Measurements from ENCODE around the gene STAT6.
"Not testable (repeated sequence)": the region's sequence is repeated elsewhere in the genome, so short reads cannot be mapped to it uniquely, and the experiment has no call there.

Gene STAT6

GRCh38 chr12:57087691-57088353, 23.3 kb downstream of the STAT6 start:
- Histone ChIP-seq H3K9ac (ENCODE audit: low read length in 5 of 5) (peak overlapping the region; percentile 65 to 88 (median 76)), H3K27ac (ENCODE audit: low read depth, low read length) (peak overlapping the region; percentile 99), H3K4me3 (ENCODE audit: low read depth in 1 of 5, low read length in 5 of 5) (peak overlapping the region; percentile 59 to 78 (median 74)), H3K9me3 (ENCODE audit: control insufficient read depth in 5 of 5, low read length in 5 of 5) (no peaks in the 10 kb centered on the region), H3K27me3 (ENCODE audit: control insufficient read depth in 5 of 5, insufficient read depth in 4 of 5, low read length in 5 of 5) (no peaks in the 10 kb centered on the region), H3K36me3 (ENCODE audit: control insufficient read depth in 5 of 5, insufficient read depth in 5 of 5, low read length in 5 of 5) (peaks cover 0 to 21% (median 17%) of the 10 kb centered on the region in 5 donors), H3K4me1 (ENCODE audit: control insufficient read depth in 5 of 5, insufficient read depth in 5 of 5, low read length in 5 of 5) (peaks cover 8 to 59% (median 48%) of the 10 kb centered on the region in 5 donors)

GRCh38 chr12:57087010-57087690, 24.0 kb downstream of the STAT6 start:
- peak overlapping the region; percentile 99 for H3K27ac ChIP-seq (ENCODE audit: low read depth, low read length)
- H3K36me3 ChIP-seq (ENCODE audit: control insufficient read depth in 5 of 5, insufficient read depth in 5 of 5, low read length in 5 of 5), result peaks cover 0 to 15% (median 11%) of the 10 kb centered on the region in 5 donors
- H3K9me3 ChIP-seq (ENCODE audit: control insufficient read depth in 5 of 5, low read length in 5 of 5), result no peaks in the 10 kb centered on the region
- H3K4me1 ChIP-seq (ENCODE audit: control insufficient read depth in 5 of 5, insufficient read depth in 5 of 5, low read length in 5 of 5), result peaks cover 8 to 52% (median 47%) of the 10 kb centered on the region in 5 donors
- peak overlapping the region; percentile 73 to 87 (median 76) for H3K4me3 ChIP-seq (ENCODE audit: low read depth in 1 of 5, low read length in 5 of 5)
- no peaks in the 10 kb centered on the region for H3K27me3 ChIP-seq (ENCODE audit: control insufficient read depth in 5 of 5, insufficient read depth in 4 of 5, low read length in 5 of 5)
- peak overlapping the region; percentile 86 to 97 (median 94) for H3K9ac ChIP-seq (ENCODE audit: low read length in 5 of 5)

GRCh38 chr12:57086493-57087009, 24.6 kb downstream of the STAT6 start:
- Histone ChIP-seq H3K9ac (ENCODE audit: low read length in 5 of 5) (peak overlapping the region; percentile 86 to 97 (median 94)), H3K27me3 (ENCODE audit: control insufficient read depth in 5 of 5, insufficient read depth in 4 of 5, low read length in 5 of 5) (no peaks in the 10 kb centered on the region), H3K36me3 (ENCODE audit: control insufficient read depth in 5 of 5, insufficient read depth in 5 of 5, low read length in 5 of 5) (peaks cover 0 to 9% (median 5%) of the 10 kb centered on the region in 5 donors), H3K9me3 (ENCODE audit: control insufficient read depth in 5 of 5, low read length in 5 of 5) (no peaks in the 10 kb centered on the region), H3K27ac (ENCODE audit: low read depth, low read length) (peak overlapping the region; percentile 99), H3K4me1 (ENCODE audit: control insufficient read depth in 5 of 5, insufficient read depth in 5 of 5, low read length in 5 of 5) (peaks cover 8 to 51% (median 47%) of the 10 kb centered on the region in 5 donors), H3K4me3 (ENCODE audit: low read depth in 1 of 5, low read length in 5 of 5) (peak overlapping the region; percentile 73 to 87 (median 76))

DNA sequence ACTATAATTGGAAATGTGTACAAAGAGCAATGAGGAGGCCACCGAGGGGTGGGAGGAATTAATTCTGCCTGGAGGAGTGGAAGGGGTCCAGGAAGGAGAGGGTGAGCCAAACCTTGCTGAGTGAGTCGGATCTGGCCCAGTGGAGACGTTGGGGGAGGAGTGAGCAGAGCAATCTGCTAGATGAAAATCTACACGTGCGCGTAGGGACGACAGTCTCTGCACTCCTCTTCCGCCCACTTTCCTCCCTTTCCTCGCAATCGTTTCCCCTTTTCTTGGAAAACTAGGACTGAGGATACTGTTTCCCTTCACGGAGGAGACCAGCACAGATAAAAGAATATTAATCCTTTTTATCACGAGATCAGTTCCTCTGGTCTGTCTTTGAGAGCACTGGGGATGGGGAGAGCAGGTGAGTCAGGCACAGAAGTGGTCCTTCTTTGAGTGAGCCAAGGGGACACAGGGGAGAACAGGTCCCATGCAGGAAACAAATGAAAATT, 25.1 kb downstream of the STAT6 start:
- peaks cover 8 to 47% (median 43%) of the 10 kb centered on the region in 5 donors for H3K4me1 ChIP-seq (ENCODE audit: control insufficient read depth in 5 of 5, insufficient read depth in 5 of 5, low read length in 5 of 5)
- no peaks in the 10 kb centered on the region for H3K9me3 ChIP-seq (ENCODE audit: control insufficient read depth in 5 of 5, low read length in 5 of 5)

GRCh38 chr12:57080855-57081254, 30.3 kb downstream of the STAT6 start:
- Histone ChIP-seq H3K9ac (ENCODE audit: low read length in 5 of 5) (no peak overlapping the region), H3K27ac (ENCODE audit: low read depth, low read length) (no peak overlapping the region), H3K4me1 (ENCODE audit: control insufficient read depth in 5 of 5, insufficient read depth in 5 of 5, low read length in 5 of 5) (peaks cover 4 to 27% (median 22%) of the 10 kb centered on the region in 5 donors), H3K4me3 (ENCODE audit: low read depth in 1 of 5, low read length in 5 of 5) (no peak overlapping the region), H3K9me3 (ENCODE audit: control insufficient read depth in 5 of 5, low read length in 5 of 5) (no peaks in the 10 kb centered on the region), H3K36me3 (ENCODE audit: control insufficient read depth in 5 of 5, insufficient read depth in 5 of 5, low read length in 5 of 5) (no peaks in the 10 kb centered on the region), H3K27me3 (ENCODE audit: control insufficient read depth in 5 of 5, insufficient read depth in 4 of 5, low read length in 5 of 5) (no peaks in the 10 kb centered on the region)

More for the DNA sequence above, 25.1 kb downstream of the STAT6 start:
- Histone ChIP-seq H3K4me3 (ENCODE audit: low read depth in 1 of 5, low read length in 5 of 5) (peak overlapping the region; percentile 33 to 87 (median 74)), H3K9ac (ENCODE audit: low read length in 5 of 5) (peak overlapping the region in 4 of 5 donors; percentile 31 to 96 (median 52)), H3K36me3 (ENCODE audit: control insufficient read depth in 5 of 5, insufficient read depth in 5 of 5, low read length in 5 of 5) (peaks cover 0 to 4% (median under 1%) of the 10 kb centered on the region in 5 donors), H3K27me3 (ENCODE audit: control insufficient read depth in 5 of 5, insufficient read depth in 4 of 5, low read length in 5 of 5) (no peaks in the 10 kb centered on the region), H3K27ac (ENCODE audit: low read depth, low read length) (peak overlapping the region; percentile 99)

- no peaks in the 10 kb centered on the region for H3K36me3 ChIP-seq (ENCODE audit: control insufficient read depth in 5 of 5, insufficient read depth in 5 of 5, low read length in 5 of 5)
- peaks cover 4 to 19% (median 16%) of the 10 kb centered on the region in 5 donors for H3K4me1 ChIP-seq (ENCODE audit: control insufficient read depth in 5 of 5, insufficient read depth in 5 of 5, low read length in 5 of 5)
- H3K27ac ChIP-seq (ENCODE audit: low read depth, low read length), result no peak overlapping the region
- H3K4me3 ChIP-seq (ENCODE audit: low read depth in 1 of 5, low read length in 5 of 5), result no peak overlapping the region
- H3K27me3 ChIP-seq (ENCODE audit: control insufficient read depth in 5 of 5, insufficient read depth in 4 of 5, low read length in 5 of 5), result no peaks in the 10 kb centered on the region
- no peaks in the 10 kb centered on the region for H3K9me3 ChIP-seq (ENCODE audit: control insufficient read depth in 5 of 5, low read length in 5 of 5)
- H3K9ac ChIP-seq (ENCODE audit: low read length in 5 of 5), result peak overlapping the region in 1 of 5 donors; percentile 56
Observed at GRCh38 chr12:57079821-57080220, 31.3 kb downstream of the STAT6 start.

DNA sequence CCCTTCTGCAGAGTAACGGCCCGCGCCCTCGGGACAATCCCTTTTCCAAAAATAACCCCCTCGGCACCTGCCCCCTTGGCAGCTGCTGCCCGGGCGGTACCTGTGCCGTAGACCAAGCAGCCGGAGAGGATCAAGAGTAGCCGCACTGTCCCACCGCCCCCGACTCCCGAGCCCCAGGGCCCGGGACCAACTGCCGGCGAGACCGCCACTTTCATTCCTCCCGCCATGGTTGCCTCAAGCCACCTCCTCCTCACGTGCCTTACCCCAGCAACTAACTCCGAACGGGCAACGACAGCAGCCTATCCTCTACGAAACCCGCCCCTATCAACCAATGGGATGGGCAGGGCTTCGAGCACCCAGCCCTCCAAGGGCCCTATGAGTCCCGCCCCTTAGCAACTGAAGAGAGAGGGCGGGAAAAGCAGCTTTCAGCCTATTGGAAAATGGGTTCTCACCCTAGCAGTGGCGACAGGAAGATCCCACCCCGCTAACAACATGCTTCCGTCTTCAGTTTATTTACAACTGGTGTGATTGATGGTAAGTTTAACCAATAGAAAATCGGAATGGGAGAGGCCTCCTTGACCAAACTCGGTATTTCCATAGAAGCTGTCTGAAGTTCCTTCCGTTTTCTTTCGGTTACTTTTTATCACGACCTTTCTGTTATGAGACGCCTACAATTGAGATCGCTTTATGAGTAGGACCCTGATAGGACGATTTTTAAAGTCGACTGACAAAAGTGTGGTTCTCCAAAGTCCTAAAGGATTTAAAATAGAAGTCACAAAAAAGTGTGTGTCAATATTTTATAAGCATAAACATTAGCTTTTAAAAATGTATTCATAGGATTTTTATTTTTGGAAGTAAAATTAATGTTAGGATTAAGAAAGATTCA, 32.4 kb downstream of the STAT6 start, which contains the start of gene NEMP1:
NEMP1 (minus strand) TSS at position 273 of the 886 bp plus-strand sequence; CDS start at position 227, 46 bp downstream.
- Histone ChIP-seq H3K27me3 (ENCODE audit: control insufficient read depth in 5 of 5, insufficient read depth in 4 of 5, low read length in 5 of 5) (no peaks in the 10 kb centered on the region), H3K27ac (ENCODE audit: low read depth, low read length) (peak within 1 kb of the TSS; percentile 84)

GRCh38 chr12:57073566-57074450, 37.4 kb downstream of the STAT6 start:
- not testable (repeated sequence) for H3K27ac ChIP-seq (ENCODE audit: low read depth, low read length); H3K36me3 ChIP-seq (ENCODE audit: control insufficient read depth in 5 of 5, insufficient read depth in 5 of 5, low read length in 5 of 5)

More for the DNA sequence above, 32.4 kb downstream of the STAT6 start, which contains the start of gene NEMP1:
- Histone ChIP-seq H3K9ac (ENCODE audit: low read length in 5 of 5) (peak within 1 kb of the TSS; percentile 38 to 83 (median 80)), H3K4me1 (ENCODE audit: control insufficient read depth in 5 of 5, insufficient read depth in 5 of 5, low read length in 5 of 5) (peaks cover 4 to 19% (median 16%) of the 10 kb centered on the region in 5 donors), H3K4me3 (ENCODE audit: low read depth in 1 of 5, low read length in 5 of 5) (peak within 1 kb of the TSS; percentile 75 to 90 (median 86)), H3K36me3 (ENCODE audit: control insufficient read depth in 5 of 5, insufficient read depth in 5 of 5, low read length in 5 of 5) (no peaks in the 10 kb centered on the region), H3K9me3 (ENCODE audit: control insufficient read depth in 5 of 5, low read length in 5 of 5) (no peaks in the 10 kb centered on the region)

More at GRCh38 chr12:57073566-57074450, 37.4 kb downstream of the STAT6 start:
- H3K4me1 ChIP-seq (ENCODE audit: control insufficient read depth in 5 of 5, insufficient read depth in 5 of 5, low read length in 5 of 5), result peaks cover 1 to 17% (median 16%) of the 10 kb centered on the region in 5 donors
- peak overlapping the region in 1 of 5 donors; percentile 25 for H3K9ac ChIP-seq (ENCODE audit: low read length in 5 of 5)
- not testable (repeated sequence) for H3K9me3 ChIP-seq (ENCODE audit: control insufficient read depth in 5 of 5, low read length in 5 of 5); H3K4me3 ChIP-seq (ENCODE audit: low read depth in 1 of 5, low read length in 5 of 5); H3K27me3 ChIP-seq (ENCODE audit: control insufficient read depth in 5 of 5, insufficient read depth in 4 of 5, low read length in 5 of 5)
